ENCODE results near the gene RNASE13. TPM values are rescaled to one million over a fixed set of nuclear protein-coding genes. Genes with fewer than 3 reads are reported as not detected.

The RNASE13 gene
- total RNA-seq, 2 donors from 2014 or later, result not detected

GRCh38 chr14:21033133-21033698 lies 1.4 kb downstream of the RNASE13 start:
- no peak for ATAC-seq
- peak overlapping the region; percentile 8 to 51 for H3K27ac Mint-ChIP-seq

DNA sequence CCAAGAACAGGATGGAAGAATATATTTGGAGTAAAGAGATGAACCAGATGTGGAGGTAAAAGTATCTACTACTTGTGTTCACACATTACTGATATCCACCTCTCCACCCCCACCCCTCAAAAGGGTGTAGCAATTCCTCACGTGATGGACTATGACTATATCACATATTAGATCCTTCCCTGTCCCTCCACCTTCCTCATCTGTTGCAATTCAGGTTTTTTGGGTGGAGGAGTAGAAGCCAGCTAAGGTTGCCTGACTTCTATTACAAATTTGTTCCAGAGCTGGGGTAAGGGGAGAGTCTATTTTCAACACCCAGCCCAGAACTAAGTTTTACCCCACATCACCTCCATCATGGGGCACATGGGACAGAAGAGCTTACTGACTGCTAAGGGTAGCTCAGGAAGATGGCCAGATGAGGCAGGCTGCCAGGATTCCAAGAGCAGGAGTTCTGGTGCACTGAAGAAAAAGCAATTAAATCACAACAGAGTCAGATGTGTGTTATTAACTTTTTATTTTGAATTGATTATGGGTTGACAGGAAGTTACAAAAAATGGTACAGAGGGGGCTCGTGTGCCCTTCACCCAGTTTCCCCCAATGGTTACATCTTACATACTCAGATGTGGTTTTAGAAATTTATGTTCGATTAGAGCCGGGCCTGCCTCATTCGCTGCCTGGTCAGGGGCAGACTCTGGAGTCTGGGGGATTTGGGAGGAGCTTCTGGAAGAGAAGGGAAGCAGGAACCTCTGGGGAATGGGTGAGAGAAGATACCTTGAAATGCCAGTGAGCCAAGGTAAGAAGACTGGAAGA lies 2.1 kb downstream of the RNASE13 start:
- ATAC-seq, result no peak
- H3K36me3 Mint-ChIP-seq, result no peaks in the 10 kb centered on the region
- DNase-seq (ENCODE audit: low spot score in 2 of 2), result no peak
- peak overlapping the region in 1 of 2 donors; percentile 8 for H3K27ac Mint-ChIP-seq
- H3K9me3 Mint-ChIP-seq, result no peaks in the 10 kb centered on the region

More at GRCh38 chr14:21033133-21033698, 1.4 kb downstream of the RNASE13 start:
- DNase-seq (ENCODE audit: low spot score in 2 of 2), result no peak
- H3K9me3 Mint-ChIP-seq, result no peaks in the 10 kb centered on the region
- no peaks in the 10 kb centered on the region for H3K36me3 Mint-ChIP-seq

- Mint-ChIP-seq H3K9me3 (no peaks in the 10 kb centered on the region), H3K36me3 (no peaks in the 10 kb centered on the region), H3K27ac (no peak overlapping the region)
- ATAC-seq (no peak), DNase-seq (ENCODE audit: low spot score in 2 of 2) (no peak)
These were observed 4.1 kb downstream of the RNASE13 start for GRCh38 chr14:21030531-21030930.

DNA sequence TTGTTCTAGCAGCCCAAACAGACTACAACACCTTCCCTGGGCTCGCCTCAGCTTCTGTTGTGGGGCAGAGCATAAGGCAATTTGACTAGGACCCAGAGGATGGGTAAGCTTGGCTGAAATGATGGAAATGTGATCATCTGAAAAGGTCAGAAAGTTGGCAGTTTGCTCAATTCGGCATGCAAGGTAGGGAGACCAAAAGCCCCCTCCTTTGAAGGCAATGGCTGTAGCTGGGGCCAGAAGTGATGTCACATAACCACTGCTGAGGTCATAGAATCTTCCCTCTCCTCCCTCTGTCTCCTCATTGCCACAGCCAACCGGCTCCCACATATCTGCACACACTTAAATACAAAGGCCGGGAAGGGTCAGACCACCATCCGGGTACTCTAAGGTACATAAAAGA lies 4.7 kb downstream of the RNASE13 start, which contains the start of gene TPPP2:
TSS of gene TPPP2 (plus strand) at position 301 of the 400 bp plus-strand sequence. CDS start 365 bp downstream, outside the sequence.
- no peaks in the 10 kb centered on the region for H3K9me3 Mint-ChIP-seq
- H3K36me3 Mint-ChIP-seq, result no peaks in the 10 kb centered on the region
- ATAC-seq (no peak), DNase-seq (ENCODE audit: low spot score in 2 of 2) (no peak)
- no peak within 1 kb of the TSS for H3K27ac Mint-ChIP-seq

DNA sequence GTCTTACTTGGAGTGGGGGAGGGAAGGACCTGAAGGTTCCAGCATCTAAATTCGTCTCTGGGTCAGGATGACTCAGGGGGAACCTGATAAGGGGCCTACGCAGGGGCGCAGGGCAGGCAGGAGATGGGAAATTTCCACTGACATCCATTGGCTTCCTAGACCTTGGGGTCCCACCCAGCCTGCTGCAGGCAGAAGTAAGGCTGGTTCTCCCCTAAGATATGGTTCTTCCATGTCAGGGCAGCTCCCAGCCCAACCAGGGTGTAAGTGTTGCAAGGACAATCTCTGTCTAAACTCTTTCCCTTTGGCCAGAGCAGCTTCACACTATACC lies 7.7 kb downstream of the RNASE13 start:
- Mint-ChIP-seq H3K36me3 (no peaks in the 10 kb centered on the region), H3K9me3 (no peaks in the 10 kb centered on the region), H3K27ac (no peak overlapping the region)
- no peak for DNase-seq (ENCODE audit: low spot score in 2 of 2)
- no peak for ATAC-seq

DNA sequence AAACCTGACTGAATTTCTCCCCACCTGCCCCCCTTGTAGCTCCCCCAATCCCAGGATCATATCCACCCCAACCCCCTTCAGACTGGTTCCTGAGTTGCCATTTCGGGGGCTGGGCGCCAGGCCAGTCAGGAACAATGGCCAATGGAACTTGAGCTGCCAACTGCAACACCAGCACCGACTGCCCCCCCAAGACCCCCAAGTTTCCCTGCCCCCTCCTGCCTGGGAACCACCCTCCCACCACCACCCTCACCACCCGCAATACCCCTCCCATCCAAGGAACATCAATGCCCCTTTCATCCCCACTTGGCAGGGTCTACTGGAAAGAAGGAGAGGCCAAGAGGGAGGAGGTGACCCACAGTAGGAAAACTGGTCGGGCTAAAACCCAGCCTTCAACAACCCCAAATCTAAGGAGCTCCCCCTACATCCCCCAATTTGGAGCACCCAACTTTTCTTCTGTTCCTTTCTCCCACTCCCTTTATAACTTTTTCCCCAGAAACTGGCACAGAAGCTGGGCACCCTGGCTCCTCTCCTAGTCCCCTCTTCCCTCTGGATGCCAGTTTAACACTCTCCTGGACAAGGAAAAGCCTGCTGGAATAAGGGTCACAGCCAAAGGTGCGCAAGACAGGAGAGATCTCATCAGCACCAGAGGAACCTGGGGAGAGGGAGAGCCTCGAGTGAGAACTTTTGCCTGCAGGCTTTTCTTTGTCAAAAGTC lies 8.2 kb downstream of the RNASE13 start:
- ATAC-seq, result no peak
- H3K9me3 Mint-ChIP-seq, result no peaks in the 10 kb centered on the region
- no peak for DNase-seq (ENCODE audit: low spot score in 2 of 2)
- H3K36me3 Mint-ChIP-seq, result no peaks in the 10 kb centered on the region
- no peak overlapping the region for H3K27ac Mint-ChIP-seq

DNA sequence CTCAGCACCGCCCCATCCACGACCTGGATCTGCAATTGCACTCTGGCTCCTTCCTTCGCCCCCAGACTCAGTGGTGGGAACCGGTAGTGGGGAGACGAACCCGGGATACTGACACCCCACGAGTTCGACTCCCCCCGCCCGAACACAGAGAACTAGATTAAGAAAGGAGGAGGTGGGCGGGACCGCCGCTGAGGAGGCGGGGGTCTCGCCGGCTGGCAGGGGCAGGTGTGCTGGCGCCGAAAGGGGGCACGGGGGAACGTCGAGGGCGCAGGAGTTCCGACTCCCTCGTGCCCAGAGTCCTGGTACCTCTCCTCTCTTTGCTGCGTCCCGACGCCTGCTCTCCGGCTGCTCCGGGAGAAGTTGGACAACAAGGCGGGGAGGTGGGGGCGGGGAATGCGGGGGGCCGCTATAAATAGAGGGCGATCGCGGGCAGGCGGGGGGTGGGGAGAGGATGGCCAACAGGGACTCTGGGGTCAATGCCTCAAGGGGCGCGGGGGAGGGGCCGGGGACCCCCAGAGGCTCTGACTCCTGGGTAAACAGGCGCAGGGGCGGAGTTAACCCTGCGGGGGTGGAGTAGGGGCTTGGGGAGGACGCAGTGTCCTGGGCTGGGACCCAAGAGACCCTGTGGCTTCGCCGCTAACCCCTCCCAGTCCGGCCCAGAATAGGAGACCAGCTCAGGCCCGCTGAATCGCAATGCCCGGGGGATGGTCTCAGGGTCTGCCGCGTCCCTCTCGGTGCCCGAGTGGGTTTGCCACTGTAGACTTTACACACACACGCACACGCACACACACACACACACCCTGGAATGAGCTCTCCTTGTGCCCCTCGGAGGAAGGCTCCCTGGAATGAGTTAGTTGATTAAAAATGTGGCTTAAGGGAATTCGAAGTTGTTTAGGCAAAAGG lies 9.0 kb downstream of the RNASE13 start:
- H3K9me3 Mint-ChIP-seq, result no peaks in the 10 kb centered on the region
- no peaks in the 10 kb centered on the region for H3K36me3 Mint-ChIP-seq
- H3K27ac Mint-ChIP-seq, result no peak overlapping the region
- ATAC-seq (no peak), DNase-seq (ENCODE audit: low spot score in 2 of 2) (no peak)

DNA sequence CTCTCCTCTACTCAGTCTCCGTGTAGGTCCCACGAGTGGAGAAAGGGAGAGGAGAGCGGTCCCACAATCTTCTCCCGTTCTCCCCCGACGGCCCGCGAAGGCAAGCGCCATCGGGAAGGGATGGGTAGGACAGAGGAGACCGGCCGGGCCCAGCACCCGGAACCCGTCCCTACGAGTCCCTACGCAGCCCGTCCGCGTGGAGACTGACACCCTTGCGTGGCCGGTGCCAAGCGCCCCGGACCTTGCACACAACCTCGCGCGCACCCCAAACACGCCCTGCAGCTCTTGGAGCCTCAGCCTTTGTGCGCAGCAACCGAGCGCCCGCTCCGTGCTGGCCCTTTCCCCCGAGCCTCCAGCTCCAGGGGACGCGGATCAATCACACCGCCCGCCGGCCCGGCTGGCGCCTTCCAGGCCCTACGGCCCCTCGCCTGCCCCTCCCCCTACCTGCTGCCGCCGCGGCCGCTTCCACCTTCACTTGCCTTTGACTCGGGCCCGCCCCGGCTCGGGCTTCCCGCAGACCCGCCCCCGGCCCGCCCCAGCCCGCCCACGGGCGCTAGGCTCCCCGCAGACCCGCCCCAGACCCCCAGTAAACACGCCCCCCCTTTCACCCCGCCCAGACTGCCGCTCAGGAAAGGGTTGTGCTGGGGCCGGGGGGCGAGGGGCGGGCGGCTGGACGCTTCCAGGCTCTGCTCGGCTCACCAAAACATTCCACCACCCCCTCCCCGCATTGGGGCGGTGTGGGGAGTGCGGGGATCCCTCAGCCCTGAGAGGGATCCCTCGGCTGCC lies 9.8 kb downstream of the RNASE13 start, which contains the start of gene NDRG2:
TSS of gene NDRG2 (minus strand) at position 477 of the 786 bp plus-strand sequence. CDS start 1,746 bp downstream, outside the sequence.
- no peaks in the 10 kb centered on the region for H3K36me3 Mint-ChIP-seq
- peak; percentile 85 to 88 for ATAC-seq
- no peaks in the 10 kb centered on the region for H3K9me3 Mint-ChIP-seq
- peak within 1 kb of the TSS; percentile 30 to 71 for H3K27ac Mint-ChIP-seq
- DNase-seq (ENCODE audit: low spot score in 2 of 2), result peak; percentile 60 to 62

DNA sequence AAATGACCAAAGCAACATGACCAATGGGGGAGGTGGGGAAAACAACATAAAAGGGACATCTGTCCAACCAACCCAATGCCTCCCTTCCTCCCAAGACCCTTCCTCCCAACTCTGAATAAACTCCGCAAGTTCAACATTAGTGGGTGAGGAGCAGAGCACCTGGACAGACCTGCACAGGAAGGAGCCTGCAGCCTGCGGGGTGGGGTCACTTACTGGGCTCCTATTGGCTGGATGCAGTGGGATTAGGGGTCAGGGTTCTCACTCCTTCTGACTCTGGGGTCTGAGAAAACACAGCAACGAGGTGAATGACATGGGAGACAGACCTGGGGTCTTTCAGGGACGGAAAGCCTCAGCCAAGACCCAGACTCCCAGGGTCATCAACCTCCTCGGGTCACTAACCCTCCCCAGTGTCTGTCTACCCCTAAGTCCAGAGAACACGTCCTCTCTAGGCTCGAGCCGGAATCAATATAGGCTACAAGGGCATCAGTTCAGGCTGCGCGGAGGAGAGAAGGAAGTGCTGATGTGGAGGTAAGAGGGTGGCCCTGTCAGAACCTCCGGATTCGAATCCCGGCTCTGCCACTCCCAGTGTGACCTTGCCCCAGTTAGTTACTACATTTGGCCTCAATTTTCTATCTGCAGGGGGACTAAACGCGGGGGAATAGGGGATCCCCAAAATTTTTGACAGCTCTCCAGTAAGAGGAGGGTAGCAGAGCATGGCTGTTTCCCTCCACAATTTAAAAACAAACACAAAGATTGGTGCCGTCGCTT lies 10.6 kb downstream of the RNASE13 start:
- ATAC-seq (peak in 1 of 2 donors; percentile 31), DNase-seq (ENCODE audit: low spot score in 2 of 2) (no peak)
- no peaks in the 10 kb centered on the region for H3K9me3 Mint-ChIP-seq
- no peaks in the 10 kb centered on the region for H3K36me3 Mint-ChIP-seq
- H3K27ac Mint-ChIP-seq, result peak overlapping the region; percentile 30 to 71

- no peak for DNase-seq (ENCODE audit: low spot score in 2 of 2)
- ATAC-seq, result no peak
- Mint-ChIP-seq H3K9me3 (no peaks in the 10 kb centered on the region), H3K36me3 (no peaks in the 10 kb centered on the region), H3K27ac (no peak overlapping the region)
These were observed 11.4 kb downstream of the RNASE13 start for GRCh38 chr14:21023174-21023573.

DNA sequence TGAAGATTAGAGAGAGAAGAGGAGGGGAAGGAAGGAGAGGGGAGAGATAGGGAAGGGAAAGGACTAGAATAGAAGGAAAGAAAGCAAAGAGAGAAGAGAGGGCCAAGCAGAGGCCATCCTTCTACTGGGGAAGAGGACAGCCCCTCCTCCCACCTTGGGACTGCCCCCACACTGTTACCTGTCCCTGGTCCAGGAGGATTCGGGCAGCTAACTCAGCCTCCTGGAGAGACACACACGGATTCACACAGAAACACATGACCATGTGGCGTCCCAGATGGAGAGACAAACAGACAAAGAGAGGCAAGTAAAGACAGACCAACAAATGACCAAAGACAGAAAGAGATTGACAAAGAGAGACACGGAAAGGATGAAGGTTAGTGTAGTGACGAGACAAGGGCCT lies 11.9 kb downstream of the RNASE13 start:
- no peak for ATAC-seq
- H3K9me3 Mint-ChIP-seq, result no peaks in the 10 kb centered on the region

DNA sequence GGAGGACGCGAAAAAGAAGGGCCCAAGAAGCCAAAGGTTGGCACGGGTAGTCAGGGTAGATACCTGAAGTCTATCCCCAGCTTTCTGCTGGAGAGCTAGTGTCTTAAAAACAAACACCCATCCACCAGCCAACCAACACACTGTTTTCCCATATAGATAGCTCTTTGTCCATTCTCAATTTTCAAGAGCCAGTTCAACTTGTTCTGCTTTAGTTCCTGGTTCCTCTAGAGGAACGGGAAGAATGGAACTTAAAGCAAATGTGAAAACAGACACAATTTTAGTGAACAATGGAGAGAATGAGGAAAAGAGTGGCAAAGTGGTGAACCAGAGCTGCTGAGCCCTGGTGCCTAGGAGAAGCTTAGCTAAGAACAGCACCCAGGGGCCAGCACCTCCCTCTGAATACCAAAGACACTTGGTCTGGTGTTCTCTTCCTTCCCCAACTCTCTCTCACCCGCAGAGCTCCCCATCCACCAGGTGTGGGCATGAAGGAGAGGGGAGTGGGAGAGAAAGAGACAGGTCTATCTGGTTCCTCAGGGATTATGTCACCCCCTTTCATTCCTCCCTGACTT lies 13.5 kb downstream of the RNASE13 start:
- Mint-ChIP-seq H3K9me3 (no peaks in the 10 kb centered on the region), H3K27ac (peak overlapping the region in 1 of 2 donors; percentile 11), H3K36me3 (no peaks in the 10 kb centered on the region)
- no peak for ATAC-seq
- DNase-seq (ENCODE audit: low spot score in 2 of 2), result no peak

More for the DNA sequence above, 11.9 kb downstream of the RNASE13 start:
- no peak overlapping the region for H3K27ac Mint-ChIP-seq
- no peak for DNase-seq (ENCODE audit: low spot score in 2 of 2)
- no peaks in the 10 kb centered on the region for H3K36me3 Mint-ChIP-seq

DNA sequence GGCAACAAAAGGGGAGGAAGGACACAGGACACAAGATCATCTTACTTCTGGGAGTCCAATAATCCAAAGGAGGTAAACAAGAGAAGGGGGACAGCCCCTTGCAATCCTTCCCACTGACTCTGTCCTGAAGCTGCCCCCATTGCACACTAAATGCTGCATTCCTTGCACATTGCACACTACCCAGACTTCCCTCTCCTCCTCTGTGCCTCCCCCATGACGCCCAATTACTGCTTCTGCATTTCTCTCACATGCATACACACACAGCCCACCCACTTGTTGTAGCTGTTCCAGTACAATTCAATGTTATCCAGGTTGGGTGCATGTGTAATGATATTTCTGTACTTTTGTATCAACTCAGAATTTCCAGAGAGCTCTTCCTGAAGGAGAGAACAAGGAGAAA lies 15.2 kb downstream of the RNASE13 start:
- ATAC-seq (no peak), DNase-seq (ENCODE audit: low spot score in 2 of 2) (no peak)
- no peak overlapping the region for H3K27ac Mint-ChIP-seq
- no peaks in the 10 kb centered on the region for H3K9me3 Mint-ChIP-seq
- no peaks in the 10 kb centered on the region for H3K36me3 Mint-ChIP-seq

GRCh38 chr14:21018781-21019180 lies 15.8 kb downstream of the RNASE13 start:
- DNase-seq (ENCODE audit: low spot score in 2 of 2) (no peak), ATAC-seq (no peak)
- Mint-ChIP-seq H3K36me3 (no peaks in the 10 kb centered on the region), H3K27ac (no peak overlapping the region), H3K9me3 (no peaks in the 10 kb centered on the region)

DNA sequence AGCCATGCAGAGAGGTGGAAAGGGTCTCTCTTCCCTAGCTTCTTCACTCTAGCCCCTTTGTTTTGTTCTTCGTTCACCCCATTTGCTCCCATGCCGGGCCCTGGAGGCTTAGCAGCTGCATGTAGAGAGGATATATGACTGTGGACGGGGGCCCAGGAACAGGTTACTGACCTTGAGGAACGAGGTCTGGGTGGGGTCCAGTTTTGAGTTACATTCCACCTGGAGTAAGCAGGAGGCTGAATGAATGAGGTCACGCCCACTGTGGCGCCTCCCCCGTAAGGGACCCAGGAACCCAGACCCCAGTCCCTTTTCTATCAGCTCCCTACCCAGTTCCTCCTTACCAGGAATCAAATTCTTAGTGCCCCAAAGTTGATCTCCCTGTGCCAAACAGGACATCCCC lies 16.3 kb downstream of the RNASE13 start:
- DNase-seq (ENCODE audit: low spot score in 2 of 2) (no peak), ATAC-seq (no peak)
- Mint-ChIP-seq H3K9me3 (no peaks in the 10 kb centered on the region), H3K27ac (no peak overlapping the region), H3K36me3 (no peaks in the 10 kb centered on the region)

All from activated naive CD4-positive, alpha-beta T cell treated with anti-CD3 and anti-CD28 coated beads, Interleukin-2, amount 50 U/mL, for 72 hours (primary cell).